GM19238 (cell line): ENCODE results near the gene NAPA.
"Not testable (repeated sequence)": the region's sequence is repeated elsewhere in the genome, so short reads cannot be mapped to it uniquely, and the experiment has no call there.

ENCODE experiments used
- DNase-seq: peaks from one replicate; pipeline ENCODE4 v3.0.0; 2011; ENCODE audit warnings: low spot score; ENCODE audit not compliant: insufficient read length

Gene NAPA

GRCh38 chr19:47486220-47486619 is 28.6 kb downstream of the NAPA start:
- DNase-seq = not testable (repeated sequence)

GRCh38 chr19:47485210-47485609 is 29.7 kb downstream of the NAPA start:
- no peak for DNase-seq

- peak; percentile 97 for DNase-seq
Measured at GRCh38 chr19:47483800-47484690, 30.8 kb downstream of the NAPA start, which contains the start of gene KPTN. Gene KPTN (minus strand): TSS chr19:47484219. CDS start chr19:47484160, 59 bp downstream.

- DNase-seq = no peak
Measured at GRCh38 chr19:47483200-47483599, 31.7 kb downstream of the NAPA start.

- DNase-seq = no peak
Measured at GRCh38 chr19:47481460-47482052, 33.3 kb downstream of the NAPA start.

- no peak for DNase-seq
Measured at GRCh38 chr19:47480658-47481057, 34.2 kb downstream of the NAPA start.

GRCh38 chr19:47479701-47480503 is 35.0 kb downstream of the NAPA start:
- no peak for DNase-seq

GRCh38 chr19:47476438-47476972 is 38.4 kb downstream of the NAPA start:
- no peak for DNase-seq

GRCh38 chr19:47475465-47475864 is 39.4 kb downstream of the NAPA start:
- no peak for DNase-seq

- DNase-seq = no peak
Measured at GRCh38 chr19:47473336-47473735, 41.5 kb downstream of the NAPA start.

GRCh38 chr19:47471733-47472457 is 43.0 kb downstream of the NAPA start, which contains the start of gene SLC8A2:
Gene SLC8A2 (minus strand): TSS chr19:47471893. CDS start chr19:47466403, 5,490 bp downstream.
- DNase-seq = peak; percentile 60

- no peak for DNase-seq
Measured at GRCh38 chr19:47471381-47471732, 43.5 kb downstream of the NAPA start.

- DNase-seq = no peak
Measured at GRCh38 chr19:47470447-47471195, 44.2 kb downstream of the NAPA start.

- DNase-seq = no peak
Measured at GRCh38 chr19:47469719-47470118, 45.1 kb downstream of the NAPA start.

- DNase-seq = no peak
Measured at GRCh38 chr19:47469363-47469700, 45.5 kb downstream of the NAPA start.

- no peak for DNase-seq
Measured at GRCh38 chr19:47467914-47468313, 46.9 kb downstream of the NAPA start.

- DNase-seq = no peak
Measured at GRCh38 chr19:47465957-47466356, 48.9 kb downstream of the NAPA start.

GRCh38 chr19:47464675-47465419 is 50.0 kb downstream of the NAPA start:
- DNase-seq = no peak

GRCh38 chr19:47461876-47462275 is 53.0 kb downstream of the NAPA start:
- no peak for DNase-seq

- no peak for DNase-seq
Measured at GRCh38 chr19:47459477-47459876, 55.4 kb downstream of the NAPA start.
